Vagina (tissue), 2 donors: Measurements from ENCODE around the gene ANAPC15.

ENCODE experiments used
- POLR2A ChIP-seq, 2 donors: fragments of 450-650 bp; IDR thresholded peaks; one replicate each; pipeline ENCODE4 v1.6.1; 2017; ENCODE audit warnings: antibody characterized with exemption in 2 of 2, mild to moderate bottlenecking in 2 of 2, moderate library complexity in 2 of 2
- POLR2AphosphoS5 ChIP-seq, 2 donors: sonication (generic); formaldehyde crosslinking; IDR thresholded peaks; one replicate each; pipeline ENCODE4 v1.9.0; 2017; ENCODE audit warnings: antibody characterized with exemption in 2 of 2, mild to moderate bottlenecking in 2 of 2, low read depth in 1 of 2; ENCODE audit not compliant: insufficient read depth in 1 of 2
- TF ChIP-seq, protein P1 (sequence below), 3 experiments: fragments of 450-650 bp in 2 of 3; fragments of 200-600 bp in 1 of 3; sonication (generic) in 1 of 3; IDR thresholded peaks; one replicate each; pipeline ENCODE4 v1.5.1; 2017 to 2019; ENCODE audit warnings: antibody characterized with exemption in 3 of 3, mild to moderate bottlenecking in 2 of 3, moderate library complexity in 2 of 3

DNA sequence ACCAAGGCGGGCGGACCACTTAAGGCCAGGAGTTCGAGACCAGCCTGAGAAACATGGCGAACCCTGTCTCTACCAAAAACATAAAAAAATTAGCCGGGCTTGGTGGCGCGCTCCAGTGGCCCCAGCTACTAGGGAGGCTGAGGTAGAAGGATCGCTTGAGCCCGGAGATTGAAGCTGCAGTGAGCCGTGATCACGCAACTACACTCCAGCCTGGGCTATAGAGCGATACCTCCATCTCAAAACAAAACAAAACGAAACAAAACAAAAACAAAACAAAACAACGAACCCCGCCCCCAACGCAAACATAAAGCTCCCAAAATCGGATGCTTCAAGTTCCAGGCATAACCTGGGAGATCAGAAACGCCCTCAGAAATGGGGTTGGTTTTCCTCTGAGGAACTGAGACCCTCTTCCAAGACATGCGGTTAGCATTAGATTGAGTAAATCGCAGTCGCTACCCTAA, 31.3 kb downstream of the ANAPC15 start:
- TF ChIP-seq, protein P1, sequence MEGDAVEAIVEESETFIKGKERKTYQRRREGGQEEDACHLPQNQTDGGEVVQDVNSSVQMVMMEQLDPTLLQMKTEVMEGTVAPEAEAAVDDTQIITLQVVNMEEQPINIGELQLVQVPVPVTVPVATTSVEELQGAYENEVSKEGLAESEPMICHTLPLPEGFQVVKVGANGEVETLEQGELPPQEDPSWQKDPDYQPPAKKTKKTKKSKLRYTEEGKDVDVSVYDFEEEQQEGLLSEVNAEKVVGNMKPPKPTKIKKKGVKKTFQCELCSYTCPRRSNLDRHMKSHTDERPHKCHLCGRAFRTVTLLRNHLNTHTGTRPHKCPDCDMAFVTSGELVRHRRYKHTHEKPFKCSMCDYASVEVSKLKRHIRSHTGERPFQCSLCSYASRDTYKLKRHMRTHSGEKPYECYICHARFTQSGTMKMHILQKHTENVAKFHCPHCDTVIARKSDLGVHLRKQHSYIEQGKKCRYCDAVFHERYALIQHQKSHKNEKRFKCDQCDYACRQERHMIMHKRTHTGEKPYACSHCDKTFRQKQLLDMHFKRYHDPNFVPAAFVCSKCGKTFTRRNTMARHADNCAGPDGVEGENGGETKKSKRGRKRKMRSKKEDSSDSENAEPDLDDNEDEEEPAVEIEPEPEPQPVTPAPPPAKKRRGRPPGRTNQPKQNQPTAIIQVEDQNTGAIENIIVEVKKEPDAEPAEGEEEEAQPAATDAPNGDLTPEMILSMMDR (IDR thresholded peaks at IDR 0.05) = no peak
- TF ChIP-seq POLR2AphosphoS5 (IDR thresholded peaks at IDR 0.05; ENCODE audit: insufficient read depth in 1 of 2, low read depth in 1 of 2) = no peak
- TF ChIP-seq POLR2A (IDR thresholded peaks at IDR 0.05) = no peak
